Stimulated activated CD4-positive, alpha-beta T cell treated with anti-CD3 and anti-CD28 coated beads, Interleukin-12 subunit alpha, Interleukin-12 subunit beta, amount 100 ng/mL, for 48 hours (primary cell): ENCODE measurements around the gene JARID2.
A peak's percentile ranks its signal among the peaks of the same experiment; 100 is the strongest.

Source experiments
- DNase-seq, 3 donors: peaks; one replicate each; pipeline ENCODE4 v3.0.0-alpha.2; 2020; ENCODE audit warnings: low read depth in 2 of 3, low spot score in 1 of 3

The JARID2 gene

GRCh38 chr6:15457121-15457650 is 211.3 kb downstream of the JARID2 start:
- DNase-seq = no peak

- DNase-seq = no peak
Observed at GRCh38 chr6:15458021-15458459, 212.2 kb downstream of the JARID2 start.

GRCh38 chr6:15460110-15460727 is 214.3 kb downstream of the JARID2 start:
- DNase-seq = no peak

DNA sequence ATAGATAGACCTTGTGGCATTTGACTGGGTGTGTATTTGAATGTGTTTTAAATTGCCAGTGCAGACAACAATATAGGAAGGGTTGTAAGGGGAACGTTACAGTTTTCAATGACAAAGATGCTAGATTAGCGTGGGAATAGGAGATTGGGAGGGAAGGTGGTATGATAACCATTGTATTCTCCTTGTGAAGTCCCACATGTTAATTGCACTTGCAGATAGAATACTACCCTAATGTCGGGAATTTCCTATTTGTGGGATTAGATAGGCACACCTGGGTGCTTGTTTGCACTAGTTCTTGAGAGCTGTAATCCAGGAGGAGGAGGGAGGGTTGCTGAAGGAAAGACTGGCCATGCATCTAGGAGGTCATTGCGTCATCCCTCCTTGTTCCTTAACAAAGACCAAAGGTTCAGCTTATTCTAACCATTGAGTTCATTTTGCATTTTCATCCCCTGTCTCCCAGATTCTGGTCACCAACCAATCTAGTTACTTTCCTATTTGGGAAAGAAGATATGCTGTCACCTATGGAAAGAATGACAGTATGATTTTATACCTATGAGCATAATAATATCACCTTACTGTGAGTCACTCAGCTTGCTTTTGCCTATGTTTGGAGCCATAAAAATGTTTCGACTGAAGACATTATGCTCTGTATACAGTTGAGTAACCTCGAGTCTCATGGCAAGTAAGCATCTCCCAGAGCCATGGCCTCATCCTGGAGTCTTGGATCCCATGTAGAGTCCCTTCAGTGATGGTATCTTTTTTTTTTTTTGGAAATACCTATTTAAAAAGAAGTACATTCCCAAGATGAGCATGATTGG is 215.5 kb downstream of the JARID2 start:
- no peak for DNase-seq

GRCh38 chr6:15462256-15462655 is 216.4 kb downstream of the JARID2 start:
- DNase-seq = no peak

DNA sequence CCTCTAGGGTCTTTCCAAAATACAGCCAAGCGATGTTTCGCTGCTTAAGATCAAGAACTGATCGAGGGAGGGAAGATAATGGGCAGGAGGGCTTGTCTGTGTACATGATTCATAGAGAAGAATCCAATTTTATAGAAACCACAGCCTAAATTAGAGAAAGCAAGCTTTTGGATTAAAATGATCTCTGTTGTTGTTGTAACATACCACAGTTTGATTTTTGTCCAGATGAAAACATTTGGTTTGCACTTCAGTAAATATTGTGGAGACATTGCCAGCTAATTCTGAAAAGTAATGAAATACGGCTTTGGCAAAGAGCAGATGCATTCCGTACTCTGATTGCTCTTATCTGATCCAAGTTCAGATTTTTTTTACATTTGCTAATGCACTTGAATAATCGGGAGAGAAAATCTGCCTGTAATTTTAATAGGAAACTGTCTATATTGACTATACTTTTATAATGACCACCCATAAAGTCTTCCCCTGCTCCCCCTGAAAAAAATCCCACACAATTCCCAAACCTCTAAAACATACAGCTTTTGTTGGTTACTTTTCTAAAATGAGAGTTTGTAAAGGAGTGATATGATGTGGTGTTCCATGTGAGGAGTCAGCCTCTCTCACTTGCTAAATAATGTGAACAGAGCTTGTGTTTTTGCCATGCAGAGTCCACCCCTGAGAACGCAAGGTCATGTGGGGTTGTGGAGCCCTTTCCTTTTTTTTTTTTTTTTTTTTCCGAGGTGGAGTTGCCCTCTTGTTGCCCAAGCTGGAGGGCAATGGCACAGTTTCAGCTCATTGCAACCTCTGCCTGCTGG is 217.1 kb downstream of the JARID2 start:
- DNase-seq = no peak

DNA sequence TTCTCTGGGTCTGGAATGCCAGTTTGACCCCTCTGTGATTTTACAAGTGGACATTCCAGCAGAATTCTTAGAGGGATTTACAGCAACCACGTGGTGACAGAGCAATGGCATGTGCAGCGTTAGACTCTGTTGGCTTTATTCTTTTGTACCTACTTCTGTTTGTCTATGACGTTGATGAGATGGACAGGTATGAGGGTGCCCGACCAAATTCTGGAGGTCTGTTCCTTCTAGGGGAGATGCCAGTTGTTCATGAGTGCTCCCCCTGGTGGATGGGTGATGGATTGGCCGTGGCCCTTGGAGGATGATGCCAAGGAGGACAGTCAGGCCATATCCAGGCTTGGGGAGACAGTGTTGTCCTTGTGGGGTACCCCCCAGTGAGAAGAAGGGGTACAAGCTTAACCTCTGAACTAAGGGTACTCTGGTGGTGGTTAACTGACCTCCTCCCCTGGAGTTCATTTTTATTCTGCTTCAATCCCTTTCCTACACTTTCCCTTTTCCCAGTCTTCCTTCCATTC is 218.4 kb downstream of the JARID2 start:
- DNase-seq = peak; percentile 21 to 58 (median 31)

DNA sequence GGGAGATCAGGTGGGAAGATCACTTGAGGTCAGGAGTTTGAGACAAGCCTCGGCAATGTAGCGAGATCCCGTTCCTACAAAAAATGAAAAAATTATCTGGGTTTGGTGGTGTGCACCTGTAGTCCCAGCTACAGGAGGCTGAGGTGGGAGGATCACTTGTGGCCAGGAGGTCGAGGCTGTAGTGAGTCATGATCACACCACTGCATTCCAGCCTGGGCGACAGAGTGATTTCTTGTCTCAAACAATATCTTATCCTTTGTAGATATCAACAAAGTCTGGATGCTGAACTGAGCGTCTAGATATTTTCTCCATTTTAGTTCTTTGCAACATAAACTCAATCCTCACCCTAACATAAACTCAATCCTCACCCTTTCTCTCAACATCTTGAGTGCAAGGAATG is 219.3 kb downstream of the JARID2 start:
- no peak for DNase-seq

DNA sequence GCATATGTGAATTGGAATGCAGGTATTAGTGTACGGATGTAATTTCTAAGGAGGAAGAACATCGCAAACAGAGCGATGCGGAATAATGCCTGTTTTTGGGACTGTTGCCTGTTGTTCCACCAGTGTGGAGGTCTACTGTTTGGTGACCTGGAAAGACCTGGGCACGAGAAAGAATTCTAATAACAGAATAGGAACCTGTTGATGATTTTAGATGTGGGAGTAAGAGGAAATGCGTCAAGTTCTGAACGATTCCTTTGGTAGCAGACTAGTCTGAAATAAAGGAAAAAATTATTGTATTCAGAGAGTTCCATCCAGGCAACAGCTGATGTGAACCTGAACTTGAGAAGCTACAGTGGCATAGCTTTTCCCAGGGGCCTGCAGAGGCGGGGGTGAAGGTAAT is 224.9 kb downstream of the JARID2 start:
- no peak for DNase-seq

- no peak for DNase-seq
Observed at GRCh38 chr6:15472621-15473020, 226.8 kb downstream of the JARID2 start.

DNA sequence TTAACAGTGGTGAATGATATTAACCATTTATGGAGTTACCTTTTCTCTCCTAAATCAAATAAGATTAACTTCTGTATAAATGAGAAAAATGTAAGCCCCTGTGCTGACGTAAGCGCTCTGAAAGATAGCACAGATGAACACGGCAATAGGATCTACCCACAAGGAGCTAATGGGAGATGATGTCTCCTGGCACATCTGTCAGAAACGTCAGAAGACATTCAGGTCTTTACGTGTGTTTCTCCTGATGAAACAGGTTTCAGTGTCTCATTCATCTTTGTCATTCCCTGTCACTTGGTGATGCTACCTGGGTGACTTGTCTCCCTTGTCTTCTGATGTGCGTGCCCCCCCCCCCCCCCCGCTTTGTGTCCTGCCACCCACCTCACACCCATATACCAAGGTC is 227.3 kb downstream of the JARID2 start:
- DNase-seq = no peak

GRCh38 chr6:15473741-15474161 is 227.9 kb downstream of the JARID2 start:
- no peak for DNase-seq

GRCh38 chr6:15474196-15474595 is 228.3 kb downstream of the JARID2 start:
- no peak for DNase-seq

- no peak for DNase-seq
Observed at GRCh38 chr6:15475261-15475660, 229.4 kb downstream of the JARID2 start.

DNA sequence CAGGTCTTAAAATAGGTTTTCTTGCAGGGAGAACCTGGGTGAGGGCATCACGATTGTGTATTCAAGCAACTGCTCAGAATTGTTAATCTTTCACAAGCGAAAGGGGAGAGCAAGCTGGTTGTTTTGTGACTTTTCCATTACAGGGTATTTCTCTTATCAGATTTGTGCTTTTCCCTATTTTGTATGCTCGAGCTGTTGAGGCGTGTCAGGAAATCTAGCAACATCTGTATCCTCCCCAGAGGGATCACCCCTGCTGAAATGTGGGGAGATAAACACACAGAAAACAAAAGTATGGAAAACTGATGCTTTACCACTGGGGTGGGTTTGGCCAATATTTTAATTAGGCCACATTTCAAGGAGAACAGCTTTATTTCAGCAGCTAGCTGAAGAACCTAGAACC is 230.0 kb downstream of the JARID2 start:
- no peak for DNase-seq

GRCh38 chr6:15476631-15477380 is 230.9 kb downstream of the JARID2 start:
- no peak for DNase-seq

GRCh38 chr6:15477746-15478145 is 231.9 kb downstream of the JARID2 start:
- DNase-seq = no peak

DNA sequence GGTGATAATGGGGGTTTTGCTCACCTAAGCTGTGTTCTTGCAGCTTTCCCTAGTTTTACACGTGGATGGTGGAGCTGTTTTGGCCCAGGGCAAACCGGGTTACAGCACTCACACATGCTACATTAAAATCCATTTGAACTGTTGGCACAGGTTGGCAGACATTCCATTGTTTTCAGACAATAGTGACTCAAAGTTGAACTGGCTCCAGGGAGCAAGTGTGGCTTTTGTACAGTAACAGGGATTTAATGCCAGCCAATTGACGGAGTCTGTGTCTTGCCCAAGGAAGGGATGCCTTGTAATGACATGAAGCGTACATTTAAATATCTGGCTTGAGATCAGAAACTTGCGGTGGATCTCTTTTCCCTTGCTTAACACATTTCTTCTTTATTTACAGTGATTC is 233.9 kb downstream of the JARID2 start:
- DNase-seq = no peak

GRCh38 chr6:15480525-15480924 is 234.7 kb downstream of the JARID2 start:
- no peak for DNase-seq

- DNase-seq = peak in 2 of 3 donors; percentile 19 to 33
Observed at GRCh38 chr6:15481390-15482291, 235.8 kb downstream of the JARID2 start.
